BE2C (cell line): ENCODE results near the gene ATP1A1.

Experiments
- DNase-seq: peaks from one replicate; pipeline ENCODE4 v3.0.0-alpha.2; 2020
- H3K27me3 ChIP-seq: fragments of 250-450 bp; sonication (Bioruptor Pico); 2 replicates; pipeline ENCODE4 v1.5.1; 2020; ENCODE audit warnings: mild to moderate bottlenecking
- H3K36me3 ChIP-seq: fragments of 250-450 bp; sonication (Bioruptor Pico); 2 replicates; pipeline ENCODE4 v1.5.1; 2020; ENCODE audit warnings: mild to moderate bottlenecking
- H3K4me1 ChIP-seq: fragments of 250-450 bp; sonication (Bioruptor Pico); 2 replicates; pipeline ENCODE4 v1.5.1; 2020
- H3K4me3 ChIP-seq: 2 replicates; pipeline ENCODE4 v1.5.1; 2011; ENCODE audit warnings: low read depth, low read length
- H3K9me3 ChIP-seq: fragments of 250-450 bp; sonication (Bioruptor Pico); 2 replicates; pipeline ENCODE4 v1.5.1; 2020
- TF ChIP-seq, protein P1 (sequence below): IDR thresholded peaks from 2 replicates; pipeline ENCODE4 v1.5.1; 2012; ENCODE audit warnings: mild to moderate bottlenecking, low read depth, low read length

ATP1A1 gene

DNA sequence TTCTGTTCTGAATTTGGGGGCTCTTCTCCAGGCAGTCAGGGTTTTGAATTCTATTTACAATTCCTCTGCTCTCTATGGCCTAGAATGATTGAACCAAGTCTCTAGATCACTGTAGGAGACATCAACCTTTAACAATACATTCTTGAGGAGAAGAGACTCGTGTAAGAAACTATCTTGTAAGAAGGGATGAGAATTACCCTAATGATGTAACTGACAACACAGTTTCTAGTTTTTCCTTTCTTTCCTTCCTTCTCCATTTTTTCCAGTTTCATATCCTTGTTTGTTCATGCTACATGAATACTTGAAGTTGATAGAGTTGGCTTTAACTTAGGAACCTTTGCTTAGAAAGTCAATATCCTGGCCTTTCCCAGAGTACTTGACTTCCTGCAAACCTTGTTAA is 1.3 kb upstream of the ATP1A1 start:
- no peak overlapping the region for H3K4me3 ChIP-seq
- H3K27me3 ChIP-seq: no peaks in the 10 kb centered on the region
- no peak for DNase-seq

GRCh38 chr1:116372191-116372590 is 853 bp upstream of the ATP1A1 start:
- Histone ChIP-seq H3K9me3 (no peaks in the 10 kb centered on the region), H3K4me1 (peaks cover under 1% of the 10 kb centered on the region; the same call in 1 of the 2 replicates), H3K4me3 (no peak overlapping the region), H3K27me3 (no peaks in the 10 kb centered on the region), H3K36me3 (peaks cover 5% of the 10 kb centered on the region; the same call in 1 of the 2 replicates)
- DNase-seq: no peak
- TF ChIP-seq, protein P1, sequence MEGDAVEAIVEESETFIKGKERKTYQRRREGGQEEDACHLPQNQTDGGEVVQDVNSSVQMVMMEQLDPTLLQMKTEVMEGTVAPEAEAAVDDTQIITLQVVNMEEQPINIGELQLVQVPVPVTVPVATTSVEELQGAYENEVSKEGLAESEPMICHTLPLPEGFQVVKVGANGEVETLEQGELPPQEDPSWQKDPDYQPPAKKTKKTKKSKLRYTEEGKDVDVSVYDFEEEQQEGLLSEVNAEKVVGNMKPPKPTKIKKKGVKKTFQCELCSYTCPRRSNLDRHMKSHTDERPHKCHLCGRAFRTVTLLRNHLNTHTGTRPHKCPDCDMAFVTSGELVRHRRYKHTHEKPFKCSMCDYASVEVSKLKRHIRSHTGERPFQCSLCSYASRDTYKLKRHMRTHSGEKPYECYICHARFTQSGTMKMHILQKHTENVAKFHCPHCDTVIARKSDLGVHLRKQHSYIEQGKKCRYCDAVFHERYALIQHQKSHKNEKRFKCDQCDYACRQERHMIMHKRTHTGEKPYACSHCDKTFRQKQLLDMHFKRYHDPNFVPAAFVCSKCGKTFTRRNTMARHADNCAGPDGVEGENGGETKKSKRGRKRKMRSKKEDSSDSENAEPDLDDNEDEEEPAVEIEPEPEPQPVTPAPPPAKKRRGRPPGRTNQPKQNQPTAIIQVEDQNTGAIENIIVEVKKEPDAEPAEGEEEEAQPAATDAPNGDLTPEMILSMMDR: no peak

More for the DNA sequence above, 1.3 kb upstream of the ATP1A1 start:
- Histone ChIP-seq H3K36me3 (peaks cover 5% of the 10 kb centered on the region; the same call in 1 of the 2 replicates), H3K9me3 (no peaks in the 10 kb centered on the region), H3K4me1 (peaks cover 5% of the 10 kb centered on the region; the same call in 1 of the 2 replicates)
- TF ChIP-seq, protein P1: no peak

GRCh38 chr1:116373431-116374352 is 648 bp downstream of the ATP1A1 start:
- DNase-seq: peak; percentile 59
- Histone ChIP-seq H3K4me3 (peak overlapping the region; percentile 91), H3K9me3 (no peaks in the 10 kb centered on the region), H3K36me3 (peaks cover 8% of the 10 kb centered on the region; the same call in 1 of the 2 replicates), H3K4me1 (peaks cover 8% of the 10 kb centered on the region), H3K27me3 (no peaks in the 10 kb centered on the region)
- TF ChIP-seq, protein P1: no peak

GRCh38 chr1:116374353-116375147 is 1.5 kb downstream of the ATP1A1 start:
- H3K9me3 ChIP-seq: no peaks in the 10 kb centered on the region
- peak; percentile 39 for DNase-seq
- H3K4me1 ChIP-seq: peaks cover 14% of the 10 kb centered on the region
- H3K36me3 ChIP-seq: peaks cover 11% of the 10 kb centered on the region; the same call in 1 of the 2 replicates
- H3K4me3 ChIP-seq: peak overlapping the region; percentile 91
- H3K27me3 ChIP-seq: no peaks in the 10 kb centered on the region
- TF ChIP-seq, protein P1: no peak

- TF ChIP-seq, protein P1: no peak
- Histone ChIP-seq H3K36me3 (peaks cover 11% of the 10 kb centered on the region; the same call in 1 of the 2 replicates), H3K27me3 (no peaks in the 10 kb centered on the region), H3K4me1 (peaks cover 22% of the 10 kb centered on the region), H3K9me3 (no peaks in the 10 kb centered on the region), H3K4me3 (peak overlapping the region; percentile 91)
- DNase-seq: no peak
Observed at GRCh38 chr1:116375148-116375886, 2.3 kb downstream of the ATP1A1 start.
